Common myeloid progenitor, CD34-positive (primary cell): ENCODE data around the gene HOXD12.

Source experiments
- CTCF ChIA-PET: fragments of 350-600 bp; sonication (Branson Sonifier 250); formaldehyde crosslinking; loops from one replicate; lab custom pipeline; 2021; ENCODE audit warnings: antibody characterized with exemption; lab: Charles Lee
- POLR2A ChIA-PET: fragments of 350-600 bp; sonication (Branson Sonifier 250); formaldehyde crosslinking; loops from one replicate; lab custom pipeline; 2021; ENCODE audit warnings: antibody characterized with exemption; lab: Charles Lee
- DNase-seq, 3 donors: peaks; one replicate each; pipeline versions ENCODE4 v3.0.0 to v3.0.0-alpha.2; 2013
- H3K27ac ChIP-seq, 2 experiments: 1 replicate in 1 of 2; 2 replicates in 1 of 2; pipeline ENCODE4 v1.7.0; 2013; ENCODE audit warnings: inconsistent platforms in 2 of 2, low read length in 2 of 2, mild to moderate bottlenecking in 2 of 2, low read depth in 1 of 2, moderate library complexity in 1 of 2; ENCODE audit not compliant: severe bottlenecking in 2 of 2, insufficient read depth in 1 of 2, poor library complexity in 1 of 2
- H3K27me3 ChIP-seq, 5 experiments: replicated peaks in 2 of 5; 1 replicate in 3 of 5; 2 replicates in 2 of 5; pipeline versions ENCODE4 v1.6.1 to v1.7.0; 2013; ENCODE audit warnings: low read length in 4 of 5, mild to moderate bottlenecking in 2 of 5, moderate library complexity in 2 of 5, inconsistent platforms in 1 of 5; ENCODE audit not compliant: insufficient read depth in 5 of 5, control insufficient read depth in 4 of 5
- H3K36me3 ChIP-seq, 4 experiments: 1 replicate in 2 of 4; 2 replicates in 2 of 4; pipeline versions ENCODE4 v1.6.1 to v1.7.0; 2013; ENCODE audit warnings: low read length in 3 of 4, control low read depth in 1 of 4, mild to moderate bottlenecking in 1 of 4; ENCODE audit not compliant: control insufficient read depth in 4 of 4, insufficient read depth in 4 of 4
- H3K4me1 ChIP-seq, 4 experiments: 1 replicate in 3 of 4; 2 replicates in 1 of 4; pipeline versions ENCODE4 v1.6.1 to v1.7.1; 2013; ENCODE audit warnings: low read length in 3 of 4, mild to moderate bottlenecking in 3 of 4, control low read depth in 1 of 4, inconsistent platforms in 1 of 4, moderate library complexity in 1 of 4; ENCODE audit not compliant: control insufficient read depth in 4 of 4, insufficient read depth in 4 of 4; ENCODE audit errors: control extremely low read depth in 1 of 4
- H3K4me3 ChIP-seq, 7 experiments: 1 replicate in 4 of 7; 2 replicates in 3 of 7; pipeline versions ENCODE4 v1.5.1 to v1.7.0; 2013; ENCODE audit warnings: mild to moderate bottlenecking in 7 of 7, low read length in 6 of 7, moderate library complexity in 6 of 7, inconsistent platforms in 2 of 7, low read depth in 2 of 7, control low read depth in 1 of 7; ENCODE audit not compliant: insufficient read depth in 4 of 7, control insufficient read depth in 1 of 7; ENCODE audit errors: extremely low read depth in 1 of 7
- H3K9me3 ChIP-seq, 5 experiments: 1 replicate in 4 of 5; 2 replicates in 1 of 5; pipeline versions ENCODE4 v1.6.1 to v1.7.1; 2013; ENCODE audit warnings: low read length in 4 of 5, mild to moderate bottlenecking in 2 of 5, inconsistent platforms in 1 of 5, low read depth in 1 of 5, moderate library complexity in 1 of 5; ENCODE audit not compliant: control insufficient read depth in 4 of 5, insufficient read depth in 2 of 5; ENCODE audit errors: control extremely low read depth in 1 of 5
- WGBS: methylation state at CpG from one replicate; pipeline ENCODE4 v1.1.5; 2013; ENCODE audit not compliant: insufficient coverage; 5-methylcytosine and 5-hydroxymethylcytosine counted together

The HOXD12 gene

GRCh38 chr2:176122683-176123410 is 23.3 kb downstream of the HOXD12 start, which contains the start of gene HOXD9:
TSS of gene HOXD9 (plus strand) at chr2:176122719. CDS start at chr2:176122769, 50 bp downstream.
- peak within 1 kb of the TSS in 3 of 7 experiments; percentile 19 to 50 (median 45) for H3K4me3 ChIP-seq
- no peaks in the 10 kb centered on the region for H3K36me3 ChIP-seq
- peak in 1 of 3 donors; percentile 60 for DNase-seq
- POLR2A ChIA-PET, result no interaction called here
- CTCF ChIA-PET, result interaction anchor here (0.6 to 5.2 kb wide), 6 partner anchors 10 to 1411 kb away, joined by 3 to 26 read pairs (median 6); no protein-coding TSS in a partner anchor
- no peak within 1 kb of the TSS for H3K27ac ChIP-seq
- 1% methylated on average over 61 of the region's 84 CpGs for WGBS
- no peaks in the 10 kb centered on the region for H3K9me3 ChIP-seq
- peaks cover 0 to 12% (median 10%) of the 10 kb centered on the region in 4 experiments for H3K4me1 ChIP-seq
- H3K27me3 ChIP-seq, result peaks cover 20 to 99% (median 73%) of the 10 kb centered on the region in 5 experiments

- Histone ChIP-seq H3K4me3 (no peak overlapping the region), H3K4me1 (peaks cover 0 to 12% (median 10%) of the 10 kb centered on the region in 4 experiments), H3K9me3 (no peaks in the 10 kb centered on the region), H3K27ac (no peak overlapping the region), H3K36me3 (no peaks in the 10 kb centered on the region), H3K27me3 (peaks cover 20 to 99% (median 74%) of the 10 kb centered on the region in 5 experiments)
- DNase-seq, result no peak
- POLR2A ChIA-PET, result no interaction called here
- CTCF ChIA-PET, result interaction anchor here (1.0 to 5.2 kb wide), 4 partner anchors 9 to 32 kb away, joined by 3 to 24 read pairs (median 6); no protein-coding TSS in a partner anchor
- 7% methylated on average over 29 of the region's 40 CpGs for WGBS
These were observed 24.0 kb downstream of the HOXD12 start for GRCh38 chr2:176123411-176124109.

GRCh38 chr2:176124110-176124946 is 24.7 kb downstream of the HOXD12 start:
- CTCF ChIA-PET, result interaction anchor here (1.0 to 5.2 kb wide), 6 partner anchors 8 to 1039 kb away, joined by 3 to 32 read pairs (median 6); no protein-coding TSS in a partner anchor
- no peak overlapping the region for H3K27ac ChIP-seq
- H3K4me1 ChIP-seq, result peaks cover 0 to 17% (median 12%) of the 10 kb centered on the region in 4 experiments
- POLR2A ChIA-PET, result no interaction called here
- H3K4me3 ChIP-seq, result no peak overlapping the region
- H3K36me3 ChIP-seq, result no peaks in the 10 kb centered on the region
- WGBS, result 12% methylated on average over 29 of the region's 34 CpGs
- no peaks in the 10 kb centered on the region for H3K9me3 ChIP-seq
- DNase-seq, result no peak
- peaks cover 20 to 99% (median 70%) of the 10 kb centered on the region in 5 experiments for H3K27me3 ChIP-seq

GRCh38 chr2:176124947-176125771 is 25.6 kb downstream of the HOXD12 start:
- WGBS, result 29% methylated on average over 7 of the region's 9 CpGs
- Histone ChIP-seq H3K27ac (no peak overlapping the region), H3K27me3 (peaks cover 18 to 99% (median 67%) of the 10 kb centered on the region in 5 experiments), H3K36me3 (no peaks in the 10 kb centered on the region), H3K9me3 (no peaks in the 10 kb centered on the region), H3K4me3 (no peak overlapping the region), H3K4me1 (peaks cover 0 to 22% (median 16%) of the 10 kb centered on the region in 4 experiments)
- ChIA-PET POLR2A (no interaction called here), CTCF (interaction anchor here (0.6 to 5.2 kb wide), 11 partner anchors 10 to 1209 kb away, joined by 3 to 44 read pairs (median 4); no protein-coding TSS in a partner anchor)
- DNase-seq, result no peak

- H3K4me1 ChIP-seq, result peaks cover 0 to 25% (median 18%) of the 10 kb centered on the region in 4 experiments
- H3K27me3 ChIP-seq, result peaks cover 13 to 99% (median 64%) of the 10 kb centered on the region in 5 experiments
- H3K9me3 ChIP-seq, result no peaks in the 10 kb centered on the region
- no peak overlapping the region for H3K4me3 ChIP-seq
- WGBS, result 25% methylated on average over 5 of the region's 6 CpGs
- peak in 1 of 3 donors; percentile 43 for DNase-seq
- CTCF ChIA-PET, result interaction anchor here (0.6 to 4.6 kb wide), 12 partner anchors 10 to 1209 kb away, joined by 3 to 44 read pairs (median 4); no protein-coding TSS in a partner anchor
- POLR2A ChIA-PET, result no interaction called here
- H3K36me3 ChIP-seq, result no peaks in the 10 kb centered on the region
- no peak overlapping the region for H3K27ac ChIP-seq
These were observed 26.1 kb downstream of the HOXD12 start for GRCh38 chr2:176125772-176126054.
